HepG2 (cell line): ENCODE results near the gene TRERF1. TPM values are rescaled to one million over a fixed set of nuclear protein-coding genes. Genes with fewer than 3 reads are reported as not detected.

Source experiments
- CBX2 ChIP-seq, 2 experiments: fragments of 200-600 bp in 1 of 2; sonication (generic); formaldehyde crosslinking in 1 of 2; IDR thresholded peaks; 2 replicates each; pipeline versions ENCODE4 v1.7.0 to v1.8.1; 2018 to 2022; ENCODE audit warnings: low read depth in 2 of 2, low read length in 1 of 2, mild to moderate bottlenecking in 1 of 2, missing genetic modification reagents in 1 of 2
- EZH2 ChIP-seq: conservative IDR thresholded peaks from 2 replicates; pipeline ENCODE4 v1.6.1; 2012; ENCODE audit warnings: mild to moderate bottlenecking, low read depth, low read length, moderate library complexity
- JUN ChIP-seq: sonication (generic); formaldehyde crosslinking; IDR thresholded peaks from 2 replicates; pipeline ENCODE4 v1.4.0; 2020; ENCODE audit warnings: mild to moderate bottlenecking, missing genetic modification reagents
- KDM2A ChIP-seq: sonication (generic); formaldehyde crosslinking; IDR thresholded peaks from 2 replicates; pipeline ENCODE4 v1.4.0; 2020; ENCODE audit warnings: low read depth, missing genetic modification reagents, borderline replicate concordance
- KDM5B ChIP-seq: sonication (generic); formaldehyde crosslinking; IDR thresholded peaks from 2 replicates; pipeline ENCODE4 v1.4.0; 2020; ENCODE audit warnings: missing genetic modification reagents, mild to moderate bottlenecking, borderline replicate concordance
- MAZ ChIP-seq, 2 experiments: sonication (generic) in 1 of 2; formaldehyde crosslinking in 1 of 2; IDR thresholded peaks; 2 replicates each; pipeline versions ENCODE4 v1.5.0 to v1.6.1; 2012 to 2020; ENCODE audit warnings: low read depth in 2 of 2, mild to moderate bottlenecking in 2 of 2, borderline replicate concordance in 1 of 2, improper control_type of control experiment in 1 of 2, low read length in 1 of 2, missing genetic modification reagents in 1 of 2, moderate library complexity in 1 of 2
- MBD4 ChIP-seq: IDR thresholded peaks from 2 replicates; pipeline ENCODE4 v1.6.1; 2012; ENCODE audit warnings: low read length, inconsistent platforms, borderline replicate concordance
- MTF2 ChIP-seq: sonication (generic); formaldehyde crosslinking; IDR thresholded peaks from 2 replicates; pipeline ENCODE4 v1.5.0; 2020; ENCODE audit warnings: missing genetic modification reagents, borderline replicate concordance
- PCBP1 ChIP-seq: fragments of 200-400 bp; formaldehyde crosslinking; IDR thresholded peaks from 2 replicates; pipeline ENCODE4 v1.6.1; 2017; ENCODE audit warnings: mild to moderate bottlenecking, low read depth, low read length, borderline replicate concordance
- POGZ ChIP-seq: sonication (generic); formaldehyde crosslinking; IDR thresholded peaks from 2 replicates; pipeline ENCODE4 v1.4.0; 2020; ENCODE audit warnings: mild to moderate bottlenecking, missing genetic modification reagents
- RBM22 ChIP-seq: fragments of 200-400 bp; formaldehyde crosslinking; optimal IDR thresholded peaks from 2 replicates; pipeline ENCODE3; 2017; ENCODE audit warnings: mild to moderate bottlenecking, low read length, moderate library complexity
- REL ChIP-seq: sonication (generic); formaldehyde crosslinking; conservative IDR thresholded peaks from 2 replicates; pipeline ENCODE4 v1.8.0; 2022; ENCODE audit warnings: mild to moderate bottlenecking, missing genetic modification reagents, moderate library complexity
- SAFB2 ChIP-seq: sonication (generic); formaldehyde crosslinking; IDR thresholded peaks from 2 replicates; pipeline ENCODE4 v1.5.1; 2020; ENCODE audit warnings: missing genetic modification reagents, low read depth, mild to moderate bottlenecking, borderline replicate concordance
- TARDBP ChIP-seq: sonication (generic); formaldehyde crosslinking; IDR thresholded peaks from 2 replicates; pipeline ENCODE4 v1.8.0; 2022; ENCODE audit warnings: mild to moderate bottlenecking, missing genetic modification reagents
- TBX2 ChIP-seq: sonication (generic); formaldehyde crosslinking; IDR thresholded peaks from 2 replicates; pipeline ENCODE4 v1.5.0; 2020; ENCODE audit warnings: missing genetic modification reagents, mild to moderate bottlenecking, borderline replicate concordance
- TOE1 ChIP-seq: sonication (generic); formaldehyde crosslinking; IDR thresholded peaks from 2 replicates; pipeline ENCODE4 v1.4.0; 2020; ENCODE audit warnings: mild to moderate bottlenecking, missing genetic modification reagents
- YEATS4 ChIP-seq: sonication (generic); formaldehyde crosslinking; IDR thresholded peaks from 2 replicates; pipeline ENCODE4 v1.4.0; 2020; ENCODE audit warnings: missing genetic modification reagents, borderline replicate concordance
- ZNF597 ChIP-seq: sonication (generic); formaldehyde crosslinking; IDR thresholded peaks from 2 replicates; pipeline ENCODE4 v1.5.0; 2020; ENCODE audit warnings: missing genetic modification reagents
- ZNF710 ChIP-seq: sonication (generic); formaldehyde crosslinking; IDR thresholded peaks from 2 replicates; pipeline ENCODE4 v1.5.0; 2020; ENCODE audit warnings: mild to moderate bottlenecking, missing genetic modification reagents, borderline replicate concordance
- ZNF768 ChIP-seq: sonication (generic); formaldehyde crosslinking; IDR thresholded peaks from 2 replicates; pipeline ENCODE4 v1.4.0; 2020; ENCODE audit warnings: missing genetic modification reagents
- ZNF800 ChIP-seq: sonication (generic); formaldehyde crosslinking; IDR thresholded peaks from 2 replicates; pipeline ENCODE4 v1.4.0; 2020; ENCODE audit warnings: missing genetic modification reagents
- ZSCAN25 ChIP-seq: sonication (generic); formaldehyde crosslinking; IDR thresholded peaks from 2 replicates; pipeline ENCODE4 v1.8.0; 2022; ENCODE audit warnings: mild to moderate bottlenecking, missing genetic modification reagents
- polyA plus RNA-seq, 8 experiments: library from polyadenylated mRNA; depleted of rRNA in 3 of 8; stranded (reverse) in 7 of 8; unstranded in 1 of 8; fragments of >200 nt; fragmentation: Illumina TruSeq in 4 of 8; extraction: Trizol in 4 of 8; gene quantifications; 2 replicates each; pipeline versions ENCODE4 v1.2.1 to v1.2.3, GENCODE V29; 2011 to 2016; ENCODE audit warnings: low read depth in 4 of 8, missing spikeins in 1 of 8, mixed read lengths in 1 of 8; ENCODE audit not compliant: insufficient read depth in 1 of 8
- total RNA-seq, 5 experiments: library from RNA; depleted of rRNA; stranded (reverse); fragments of >200 nt; fragmentation: Illumina TruSeq; extraction: Trizol; gene quantifications; 2 replicates each; pipeline ENCODE4 v1.2.3, GENCODE V29; 2016; ENCODE audit warnings: low read depth in 1 of 5

The TRERF1 gene
- total and polyA plus RNA-seq, 2 of the 13 experiments (the other 11 are each of a cell fraction or from before 2014, with no cell fraction given) = 0.02 TPM; not detected in 1

- TF ChIP-seq PCBP1 (0 out of 2 replicates have a peak, but pooled peaks have one; percentile 14), ZNF710 (CRISPR knock-in tag) (0 out of 2 replicates have a peak, but pooled peaks have one; percentile 3), REL (CRISPR knock-in tag) (no peak), YEATS4 (CRISPR knock-in tag) (no peak), SAFB2 (CRISPR knock-in tag) (no peak), EZH2 (no peak), KDM5B (0 out of 2 replicates have a peak, but pooled peaks have one; percentile 1), TARDBP (CRISPR knock-in tag) (0 out of 2 replicates have a peak, but pooled peaks have one; percentile 1), ZSCAN25 (CRISPR knock-in tag) (0 out of 2 replicates have a peak, but pooled peaks have one; percentile 21), TOE1 (CRISPR knock-in tag) (no peak), MBD4 (no peak), ZNF597 (CRISPR knock-in tag) (no peak), JUN (no peak), MTF2 (CRISPR knock-in tag) (0 out of 2 replicates have a peak, but pooled peaks have one; percentile 21), KDM2A (peak; percentile 53), TBX2 (0 out of 2 replicates have a peak, but pooled peaks have one; percentile 16), POGZ (CRISPR knock-in tag) (no peak), MAZ (IDR thresholded peaks at IDR 0.05; ENCODE audit: borderline replicate concordance, low read depth, low read length) (no peak), MAZ (CRISPR knock-in tag; IDR thresholded peaks at IDR 0.05; ENCODE audit: low read depth) (0 out of 2 replicates have a peak, but pooled peaks have one; percentile 56), CBX2 (IDR thresholded peaks at IDR 0.05; ENCODE audit: low read depth, low read length) (no peak), CBX2 (CRISPR knock-in tag; IDR thresholded peaks at IDR 0.05; ENCODE audit: low read depth) (no peak), ZNF768 (peak; percentile 42; the same call in 1 of the 2 replicates), RBM22 (no peak), ZNF800 (CRISPR knock-in tag) (0 out of 2 replicates have a peak, but pooled peaks have one; percentile 8)
These were observed 1.4 kb upstream of the TRERF1 start (continued) for GRCh38 chr6:42453031-42453653.
